ENCODE results near the gene LRRTM4.

DNA sequence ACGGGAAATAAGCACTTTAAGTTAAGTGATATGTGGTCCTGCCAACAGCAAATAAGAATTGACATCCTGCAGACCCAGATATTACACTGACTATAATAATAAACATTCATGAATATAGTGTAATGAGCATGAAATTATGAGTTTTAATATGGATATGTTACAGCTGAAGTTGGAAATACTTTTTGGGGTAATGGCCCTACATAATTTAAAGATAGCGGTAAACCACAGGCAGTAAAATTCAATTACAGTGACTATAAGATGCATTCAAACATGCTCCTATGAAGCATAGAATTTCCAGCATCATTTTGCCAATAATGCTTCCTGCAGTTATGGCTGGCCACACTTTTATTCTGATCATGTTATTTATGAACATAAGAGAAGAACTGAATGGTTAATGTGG, 49.4 kb upstream of the LRRTM4 start:
- no peak for TF ChIP-seq POLR2A (IDR thresholded peaks at IDR 0.05)
- TF ChIP-seq, protein P1, sequence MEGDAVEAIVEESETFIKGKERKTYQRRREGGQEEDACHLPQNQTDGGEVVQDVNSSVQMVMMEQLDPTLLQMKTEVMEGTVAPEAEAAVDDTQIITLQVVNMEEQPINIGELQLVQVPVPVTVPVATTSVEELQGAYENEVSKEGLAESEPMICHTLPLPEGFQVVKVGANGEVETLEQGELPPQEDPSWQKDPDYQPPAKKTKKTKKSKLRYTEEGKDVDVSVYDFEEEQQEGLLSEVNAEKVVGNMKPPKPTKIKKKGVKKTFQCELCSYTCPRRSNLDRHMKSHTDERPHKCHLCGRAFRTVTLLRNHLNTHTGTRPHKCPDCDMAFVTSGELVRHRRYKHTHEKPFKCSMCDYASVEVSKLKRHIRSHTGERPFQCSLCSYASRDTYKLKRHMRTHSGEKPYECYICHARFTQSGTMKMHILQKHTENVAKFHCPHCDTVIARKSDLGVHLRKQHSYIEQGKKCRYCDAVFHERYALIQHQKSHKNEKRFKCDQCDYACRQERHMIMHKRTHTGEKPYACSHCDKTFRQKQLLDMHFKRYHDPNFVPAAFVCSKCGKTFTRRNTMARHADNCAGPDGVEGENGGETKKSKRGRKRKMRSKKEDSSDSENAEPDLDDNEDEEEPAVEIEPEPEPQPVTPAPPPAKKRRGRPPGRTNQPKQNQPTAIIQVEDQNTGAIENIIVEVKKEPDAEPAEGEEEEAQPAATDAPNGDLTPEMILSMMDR (IDR thresholded peaks at IDR 0.05): no peak
